HG03025 (cell line): ENCODE data around the gene TMEM108.

Experiments
- ATAC-seq: cut with Tn5 transposase; IDR thresholded peaks from one replicate; pipeline ENCODE4 v1.9.1; 2021; ENCODE audit warnings: mild to moderate bottlenecking, moderate library complexity; ENCODE audit not compliant: unreplicated experiment, low FRiP score

The TMEM108 gene

GRCh38 chr3:133300102-133300501, 261.9 kb downstream of the TMEM108 start:
- no peak for ATAC-seq

- ATAC-seq: no peak
Measured at GRCh38 chr3:133301194-133301593, 263.0 kb downstream of the TMEM108 start.

GRCh38 chr3:133301731-133302130, 263.5 kb downstream of the TMEM108 start:
- no peak for ATAC-seq

- ATAC-seq: no peak
Measured at GRCh38 chr3:133303430-133303829, 265.2 kb downstream of the TMEM108 start.

GRCh38 chr3:133317866-133318265, 279.7 kb downstream of the TMEM108 start:
- ATAC-seq: no peak

- no peak for ATAC-seq
Measured at GRCh38 chr3:133328373-133328772, 290.2 kb downstream of the TMEM108 start.

- ATAC-seq: no peak
Measured at GRCh38 chr3:133329626-133330025, 291.4 kb downstream of the TMEM108 start.

- no peak for ATAC-seq
Measured at GRCh38 chr3:133330065-133330464, 291.9 kb downstream of the TMEM108 start.

GRCh38 chr3:133330522-133330921, 292.3 kb downstream of the TMEM108 start:
- ATAC-seq: no peak

- ATAC-seq: no peak
Measured at GRCh38 chr3:133354721-133355120, 316.5 kb downstream of the TMEM108 start.

GRCh38 chr3:133360476-133360875, 322.3 kb downstream of the TMEM108 start:
- no peak for ATAC-seq

- no peak for ATAC-seq
Measured at GRCh38 chr3:133361011-133361410, 322.8 kb downstream of the TMEM108 start.

GRCh38 chr3:133361435-133361834, 323.2 kb downstream of the TMEM108 start:
- ATAC-seq: no peak

- ATAC-seq: no peak
Measured at GRCh38 chr3:133362539-133362938, 324.3 kb downstream of the TMEM108 start.

GRCh38 chr3:133364704-133365103, 326.5 kb downstream of the TMEM108 start:
- ATAC-seq: no peak

GRCh38 chr3:133366921-133367320, 328.7 kb downstream of the TMEM108 start:
- no peak for ATAC-seq

GRCh38 chr3:133367403-133367802, 329.2 kb downstream of the TMEM108 start:
- no peak for ATAC-seq

- ATAC-seq: no peak
Measured at GRCh38 chr3:133367956-133368355, 329.8 kb downstream of the TMEM108 start.

- no peak for ATAC-seq
Measured at GRCh38 chr3:133368371-133369067, 330.3 kb downstream of the TMEM108 start.

- no peak for ATAC-seq
Measured at GRCh38 chr3:133369068-133369440, 330.9 kb downstream of the TMEM108 start.

GRCh38 chr3:133371181-133371580, 333.0 kb downstream of the TMEM108 start:
- ATAC-seq: no peak

- ATAC-seq: no peak
Measured at GRCh38 chr3:133371676-133372075, 333.5 kb downstream of the TMEM108 start.
